GM18507 (cell line): ENCODE results near the gene SIRT6.
A peak's percentile ranks its signal among the peaks of the same experiment; 100 is the strongest.
"Not testable (repeated sequence)": the region's sequence is repeated elsewhere in the genome, so short reads cannot be mapped to it uniquely, and the experiment has no call there.

Experiments
- DNase-seq: peaks from one replicate; pipeline ENCODE4 v3.0.0; 2011; ENCODE audit warnings: low read depth; ENCODE audit not compliant: insufficient read length; ENCODE audit errors: extremely low spot score
- FAIRE-seq: peaks from 2 replicates; lab custom pipeline; 2011; peaks lifted over from hg19 to GRCh38; lab: Jason Lieb, UNC

SIRT6 gene

DNA sequence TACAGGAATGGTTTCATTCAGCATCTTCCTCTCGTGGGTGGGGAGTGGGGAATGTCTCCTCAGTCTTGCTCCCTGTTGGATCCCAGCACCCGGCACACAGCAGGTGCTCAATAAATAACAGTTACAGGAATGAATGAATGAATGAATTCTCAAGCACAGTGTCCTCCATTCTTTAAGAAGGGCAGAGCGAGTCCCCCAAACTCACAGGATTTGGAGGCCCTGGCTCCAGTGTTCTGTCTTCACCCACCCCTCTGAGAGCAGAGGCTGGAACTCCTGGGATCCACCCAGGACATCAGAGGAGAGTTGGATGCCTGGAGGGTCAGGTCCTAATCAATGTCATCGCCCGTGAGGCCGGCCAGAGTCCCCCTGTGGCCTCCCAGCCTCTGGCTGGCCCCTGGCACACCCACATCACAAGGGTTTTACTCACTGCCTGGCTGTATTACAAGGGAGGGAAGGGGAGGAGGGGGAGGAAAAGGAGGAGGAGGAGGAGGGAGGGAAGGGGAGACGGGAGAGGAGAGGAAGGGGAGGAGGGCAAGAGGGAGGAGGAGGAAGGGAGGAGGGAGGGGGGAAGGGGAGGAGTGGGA lies 37.6 kb downstream of the SIRT6 start:
- DNase-seq (no peak), FAIRE-seq (no peak)

DNA sequence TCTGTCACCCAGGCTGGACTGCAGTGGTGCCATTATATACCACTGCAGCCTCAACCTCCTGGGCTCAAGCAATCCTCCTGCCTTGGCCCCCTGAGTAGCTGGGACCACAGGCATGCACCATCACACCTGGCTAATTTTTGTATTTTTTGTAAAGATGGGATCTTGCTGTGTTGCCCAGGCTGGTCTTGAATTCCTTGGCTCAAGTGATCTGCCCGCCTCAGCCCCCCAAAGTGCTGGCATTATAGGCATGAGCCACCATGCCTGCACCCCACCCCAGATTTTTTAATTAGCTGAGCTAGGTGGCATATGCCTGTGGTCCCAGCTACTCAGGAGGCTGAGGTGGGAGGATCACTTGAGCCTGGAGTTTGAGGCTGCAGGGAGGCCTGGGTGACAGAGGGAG lies 39.4 kb downstream of the SIRT6 start:
- FAIRE-seq, DNase-seq: not testable (repeated sequence)

DNA sequence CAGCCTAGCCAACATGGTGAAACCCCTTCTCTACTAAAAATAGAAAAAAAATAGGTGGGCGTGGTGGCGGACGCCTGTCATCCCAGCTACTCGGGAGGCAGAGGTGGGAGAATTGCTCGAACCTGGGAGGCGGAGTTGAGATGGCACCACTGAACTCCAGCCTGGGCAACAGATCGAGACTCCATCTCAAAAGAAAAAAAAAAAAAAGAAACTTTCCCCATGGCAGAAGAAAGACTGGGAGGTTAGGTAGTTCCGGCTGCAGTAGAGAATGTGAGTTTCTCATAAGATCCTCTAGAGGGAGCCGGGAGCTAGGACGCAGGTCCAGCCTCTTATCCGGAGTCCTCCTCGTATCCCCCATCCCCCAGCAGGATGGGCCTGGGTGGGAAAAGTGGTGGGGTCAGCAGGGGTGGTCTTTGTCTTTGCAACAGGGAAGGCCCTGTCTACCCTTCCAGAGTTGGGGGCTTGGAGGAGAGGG lies 42.1 kb downstream of the SIRT6 start:
- peak; percentile 78 for FAIRE-seq
- peak; percentile 58 for DNase-seq

DNA sequence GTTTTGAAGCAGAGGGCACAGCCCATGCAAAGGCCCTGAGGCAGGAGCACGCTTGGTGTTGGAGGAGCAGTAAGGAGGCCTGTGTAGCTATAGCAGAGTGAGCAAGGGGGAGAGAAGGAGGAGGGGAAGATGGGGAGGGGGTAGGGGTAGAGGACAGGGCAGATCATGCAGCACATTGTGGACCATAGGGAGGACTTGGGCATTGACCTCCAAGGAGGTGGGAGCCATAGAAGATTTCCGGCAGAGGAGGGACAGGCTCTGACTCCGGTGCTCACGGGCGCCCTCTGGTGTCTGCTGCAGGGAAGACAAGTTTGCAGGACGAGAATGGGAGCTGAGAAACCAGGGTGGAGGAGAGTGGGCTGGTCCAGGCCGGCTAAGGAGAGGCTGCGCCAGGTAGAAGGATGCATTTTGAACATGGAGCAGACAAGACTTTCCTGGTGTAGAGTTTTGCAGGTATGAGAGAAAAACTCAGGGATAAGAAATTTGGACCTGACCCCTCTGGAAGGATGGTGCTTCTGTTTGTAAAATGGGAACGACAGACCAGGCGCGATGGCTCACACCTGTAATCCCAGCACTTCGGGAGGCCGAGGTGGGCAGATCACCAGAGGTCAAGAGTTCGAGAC lies 42.6 kb downstream of the SIRT6 start:
- peak; percentile 79 for FAIRE-seq
- DNase-seq: peak; percentile 68

DNA sequence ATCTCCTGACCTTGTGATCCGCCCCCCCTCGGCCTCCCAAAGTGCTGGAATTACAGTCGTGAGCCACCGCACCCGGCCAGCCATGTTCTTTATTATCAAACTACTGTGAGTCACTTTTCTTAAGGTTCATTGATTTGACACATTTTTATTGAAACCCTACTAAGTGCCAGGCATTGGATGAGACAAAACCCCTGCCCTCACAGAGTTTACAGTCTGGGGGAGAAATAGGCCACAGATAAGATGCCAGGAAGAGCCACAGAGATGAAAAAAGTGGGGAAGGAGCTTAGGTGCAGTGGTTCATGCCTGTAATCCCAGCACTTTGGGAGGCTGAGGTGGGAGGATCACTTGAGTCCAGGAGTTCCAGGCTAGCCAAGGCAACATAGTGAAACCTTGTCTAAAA lies 43.9 kb downstream of the SIRT6 start:
- FAIRE-seq (no peak), DNase-seq (no peak)

DNA sequence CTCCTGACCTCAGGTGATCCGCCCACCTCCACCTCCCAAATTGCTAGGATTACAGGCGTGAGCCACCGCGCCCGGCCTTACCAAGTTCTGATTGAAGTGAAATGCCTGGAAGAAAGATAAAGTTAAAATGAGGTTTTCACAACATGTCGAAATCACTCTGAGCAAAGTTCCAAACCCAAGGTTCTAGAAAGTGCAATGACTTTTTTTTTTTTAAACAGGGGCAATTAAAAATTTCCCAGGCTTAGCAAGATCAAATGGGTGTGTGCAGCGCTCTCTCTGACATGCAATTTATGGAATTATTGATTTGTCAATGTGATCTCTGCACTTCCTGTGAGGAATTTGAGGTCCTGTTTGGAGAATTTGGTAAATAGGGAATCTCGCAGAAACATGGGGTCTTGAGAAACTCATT lies 45.7 kb downstream of the SIRT6 start:
- FAIRE-seq: no peak
- DNase-seq: no peak

DNA sequence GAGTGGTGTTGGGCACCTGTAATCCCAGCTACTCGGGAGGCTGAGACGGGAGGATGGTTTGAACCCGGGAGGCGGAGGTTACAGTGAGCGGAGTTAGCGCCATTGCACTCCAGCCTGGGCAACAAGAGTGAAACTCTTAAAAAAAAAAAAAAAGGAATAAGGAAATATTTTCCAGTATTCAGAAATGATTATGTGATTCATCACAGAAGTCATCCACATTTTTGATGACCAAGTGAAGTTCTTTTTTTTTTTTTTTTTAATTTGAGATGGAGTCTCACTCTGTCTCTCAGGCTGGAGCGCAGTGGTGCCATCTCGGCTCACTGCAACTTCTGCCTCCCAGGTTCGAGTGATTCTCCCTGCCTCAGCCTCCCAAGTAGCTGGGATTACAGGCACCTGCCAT lies 47.0 kb downstream of the SIRT6 start:
- FAIRE-seq, DNase-seq: not testable (repeated sequence)

DNA sequence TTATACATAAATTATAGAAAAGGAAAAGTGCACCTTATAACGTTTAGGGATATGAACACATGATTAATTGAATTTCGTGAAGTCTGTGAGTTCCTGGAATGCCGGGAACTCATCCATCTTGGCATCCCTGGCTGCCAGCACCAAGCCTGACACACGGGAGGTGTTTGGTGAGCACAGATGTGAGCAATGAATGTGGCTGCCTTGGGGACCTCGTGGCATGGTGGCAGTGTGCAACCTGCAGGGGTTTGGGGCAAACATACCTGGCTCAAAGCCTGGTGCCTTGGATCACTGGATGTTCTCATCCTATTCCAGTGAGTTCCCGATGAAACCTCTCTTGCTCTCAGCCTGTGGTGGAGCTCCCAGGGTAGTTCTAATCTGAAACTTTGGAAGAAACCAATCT lies 48.0 kb downstream of the SIRT6 start:
- FAIRE-seq: no peak
- DNase-seq: no peak

DNA sequence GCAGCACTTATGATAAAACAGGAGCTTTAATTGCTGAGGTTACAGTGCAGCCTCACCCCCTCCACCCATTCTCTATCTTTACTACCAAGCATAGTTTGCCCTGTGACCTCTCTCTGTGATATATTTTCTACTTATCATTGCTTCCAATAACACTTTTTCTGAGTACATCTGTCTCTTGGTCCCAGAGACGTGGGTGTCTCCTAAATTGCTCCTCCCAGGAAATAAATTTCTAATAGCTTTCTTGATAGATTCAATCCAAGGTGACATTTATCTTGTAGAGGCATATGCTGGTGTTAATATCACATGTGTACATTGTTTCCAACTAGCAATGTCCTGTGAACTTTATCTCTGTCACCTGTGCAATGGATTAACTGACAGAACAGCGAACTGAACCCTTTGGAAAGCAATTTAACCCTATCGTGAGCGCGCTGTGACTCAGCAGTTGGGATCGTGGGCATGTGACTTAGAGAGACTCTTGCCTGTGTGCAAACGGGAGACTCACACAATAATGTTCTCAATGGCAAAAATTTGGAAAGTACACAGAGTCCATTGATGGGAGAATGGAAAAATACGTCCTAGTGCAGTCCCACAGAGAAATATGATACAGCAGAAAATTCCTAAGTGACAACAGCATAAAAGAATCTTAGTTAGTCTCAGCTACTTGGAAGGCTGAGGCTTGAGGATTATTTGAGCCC lies 51.5 kb downstream of the SIRT6 start:
- no peak for FAIRE-seq

DNA sequence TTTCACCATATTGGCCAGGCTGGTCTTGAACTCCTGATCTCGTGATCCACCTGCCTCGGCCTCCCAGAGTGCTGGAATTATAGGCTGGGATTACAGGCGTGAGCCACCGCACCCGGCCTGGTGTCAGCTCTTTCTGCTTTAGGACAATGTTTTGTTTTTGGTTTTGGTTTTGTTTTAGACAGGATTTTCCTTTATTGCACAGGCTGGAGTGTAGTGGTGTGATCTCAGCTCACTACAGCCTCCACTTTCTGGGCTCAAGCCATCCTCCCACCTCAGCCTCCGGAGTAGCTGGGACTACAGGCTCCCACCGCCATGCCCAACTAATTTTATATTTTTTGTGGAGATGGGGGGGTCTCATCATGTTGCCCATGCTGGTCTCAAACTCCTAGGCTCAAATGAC lies 53.3 kb downstream of the SIRT6 start:
- not testable (repeated sequence) for DNase-seq, FAIRE-seq

More for the DNA sequence above, 51.5 kb downstream of the SIRT6 start:
- no peak for DNase-seq

DNA sequence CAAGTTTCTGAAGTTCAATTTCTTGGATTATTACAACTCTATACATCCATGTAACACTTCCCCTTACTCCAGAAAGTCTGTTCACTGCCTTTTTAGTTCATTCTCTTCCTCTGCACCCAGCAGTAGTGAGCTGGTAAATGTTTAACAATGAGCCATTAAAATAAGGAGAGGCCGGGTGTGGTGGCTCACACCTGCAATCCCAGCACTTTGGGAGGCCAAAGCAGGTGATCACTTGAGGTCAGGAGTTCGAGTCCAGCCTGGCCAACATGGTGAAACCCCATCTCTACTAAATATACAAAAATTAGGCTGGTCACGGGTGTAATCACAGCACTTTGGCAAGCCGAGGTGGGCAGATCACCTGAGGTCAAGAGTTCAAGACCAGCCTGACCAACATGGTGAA lies 55.0 kb downstream of the SIRT6 start:
- not testable (repeated sequence) for FAIRE-seq, DNase-seq

DNA sequence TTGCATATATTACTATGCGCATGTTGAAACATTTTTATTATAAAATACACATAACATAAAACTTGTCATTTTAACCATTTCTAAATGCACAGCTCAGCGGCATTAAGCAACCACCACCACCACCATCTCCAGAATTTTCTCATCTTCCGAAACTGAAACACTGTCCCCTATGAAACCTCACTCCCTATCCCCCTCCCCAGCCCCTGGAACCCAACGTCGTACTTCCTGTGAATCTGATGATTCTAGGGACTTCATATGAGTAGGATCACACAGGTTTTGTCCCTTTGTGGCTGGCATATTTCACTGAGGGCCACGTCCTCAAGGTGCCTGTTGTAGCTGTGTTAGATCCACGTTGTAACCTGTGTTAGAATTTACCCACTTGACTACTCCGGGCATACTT lies 57.7 kb downstream of the SIRT6 start:
- no peak for FAIRE-seq
- DNase-seq: no peak
